ENCODE results near the gene FOXE3. TPM values are rescaled to one million over a fixed set of nuclear protein-coding genes. Genes with fewer than 3 reads are reported as not detected.
A peak's percentile ranks its signal among the peaks of the same experiment; 100 is the strongest.

FOXE3 gene
- total and polyA plus RNA-seq, 2 donors, result 0.05 to 0.39 TPM

DNA sequence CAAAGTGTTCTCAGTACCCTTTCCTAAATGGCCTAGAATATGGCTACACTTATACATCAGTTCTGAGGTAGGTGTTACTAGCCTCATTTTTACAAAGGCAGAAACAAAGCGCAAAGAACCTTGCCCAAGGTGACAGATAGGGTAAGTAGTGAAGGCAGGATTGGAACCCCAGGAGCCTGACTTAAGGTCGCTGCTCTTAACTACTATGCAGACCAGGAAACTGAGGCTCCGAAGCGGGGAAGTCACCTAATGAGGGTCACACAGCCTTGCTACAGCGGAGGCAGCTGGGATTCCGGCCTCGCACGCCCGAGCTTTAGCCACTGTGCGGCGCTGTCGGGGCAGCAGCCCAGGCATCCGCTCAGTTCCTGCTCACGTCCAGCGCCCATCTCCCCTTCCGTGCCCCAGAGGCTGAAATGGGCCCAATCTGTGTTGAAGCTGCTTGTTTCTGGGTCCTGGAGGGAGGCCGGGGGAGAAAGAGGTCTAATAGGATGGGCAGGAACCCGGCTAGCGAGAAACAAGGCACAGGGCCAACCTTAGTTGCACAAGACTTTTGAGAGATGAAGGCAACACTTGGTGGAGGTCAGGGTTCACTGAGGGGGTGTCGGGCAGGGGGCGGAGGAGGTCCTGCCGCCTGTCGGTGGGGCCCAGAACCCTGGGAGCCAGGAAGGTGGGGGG is 20.4 kb downstream of the FOXE3 start:
- H3K9me3 ChIP-seq (ENCODE audit: control insufficient read depth in 2 of 2, insufficient read depth in 1 of 2, low read length in 1 of 2), result peaks cover 0 to 3% of the 10 kb centered on the region in 2 donors
- DNase-seq (ENCODE audit: low read depth in 6 of 9, low spot score in 9 of 9), result peak in 7 of 9 donors; percentile 42 to 82 (median 63)

GRCh38 chr1:47436979-47437446 is 20.9 kb downstream of the FOXE3 start:
- peaks cover 8 to 35% of the 10 kb centered on the region in 2 donors for H3K4me1 ChIP-seq (ENCODE audit: control insufficient read depth in 2 of 2, insufficient read depth in 2 of 2, low read length in 2 of 2)
- WGBS, result 1% methylated on average over 46 of the region's 46 CpGs
- H3K27me3 ChIP-seq (ENCODE audit: control insufficient read depth in 2 of 2, insufficient read depth in 1 of 2, low read length in 1 of 2), result peaks cover 74 to 97% of the 10 kb centered on the region in 2 donors

More for the DNA sequence above, 20.4 kb downstream of the FOXE3 start:
- Histone ChIP-seq H3K27ac (ENCODE audit: low read depth in 1 of 2, low read length in 1 of 2) (no peak overlapping the region), H3K4me1 (ENCODE audit: control insufficient read depth in 2 of 2, insufficient read depth in 2 of 2, low read length in 2 of 2) (peaks cover 8 to 40% of the 10 kb centered on the region in 2 donors), H3K4me3 (ENCODE audit: low read length in 2 of 2) (peak overlapping the region; percentile 60 to 67), H3K36me3 (ENCODE audit: control insufficient read depth in 2 of 2, insufficient read depth in 2 of 2, low read length in 1 of 2) (no peaks in the 10 kb centered on the region), H3K27me3 (ENCODE audit: control insufficient read depth in 2 of 2, insufficient read depth in 1 of 2, low read length in 1 of 2) (peaks cover 75 to 97% of the 10 kb centered on the region in 2 donors)
- WGBS, result 5% methylated on average over 23 of the region's 23 CpGs

GRCh38 chr1:47437447-47438164 is 21.5 kb downstream of the FOXE3 start, which contains the start of gene FOXD2:
FOXD2 (plus strand) TSS chr1:47438044; CDS start chr1:47438136, 92 bp downstream.
- WGBS, result under 1% methylated on average over 80 of the region's 80 CpGs
- peaks cover 0 to 3% of the 10 kb centered on the region in 2 donors for H3K9me3 ChIP-seq (ENCODE audit: control insufficient read depth in 2 of 2, insufficient read depth in 1 of 2, low read length in 1 of 2)
- peak within 1 kb of the TSS; percentile 73 to 75 for H3K27ac ChIP-seq (ENCODE audit: low read depth in 1 of 2, low read length in 1 of 2)
- peaks cover 79 to 97% of the 10 kb centered on the region in 2 donors for H3K27me3 ChIP-seq (ENCODE audit: control insufficient read depth in 2 of 2, insufficient read depth in 1 of 2, low read length in 1 of 2)
- peak; percentile 71 to 94 (median 84) for DNase-seq (ENCODE audit: low read depth in 6 of 9, low spot score in 9 of 9)
- H3K4me1 ChIP-seq (ENCODE audit: control insufficient read depth in 2 of 2, insufficient read depth in 2 of 2, low read length in 2 of 2), result peaks cover 8 to 30% of the 10 kb centered on the region in 2 donors
- no peaks in the 10 kb centered on the region for H3K36me3 ChIP-seq (ENCODE audit: control insufficient read depth in 2 of 2, insufficient read depth in 2 of 2, low read length in 1 of 2)
- peak within 1 kb of the TSS; percentile 60 to 67 for H3K4me3 ChIP-seq (ENCODE audit: low read length in 2 of 2)

More at GRCh38 chr1:47436979-47437446, 20.9 kb downstream of the FOXE3 start:
- DNase-seq (ENCODE audit: low read depth in 6 of 9, low spot score in 9 of 9), result peak in 2 of 9 donors; percentile 28 to 40
- Histone ChIP-seq H3K36me3 (ENCODE audit: control insufficient read depth in 2 of 2, insufficient read depth in 2 of 2, low read length in 1 of 2) (no peaks in the 10 kb centered on the region), H3K27ac (ENCODE audit: low read depth in 1 of 2, low read length in 1 of 2) (peak overlapping the region in 1 of 2 donors; percentile 46), H3K9me3 (ENCODE audit: control insufficient read depth in 2 of 2, insufficient read depth in 1 of 2, low read length in 1 of 2) (peaks cover 0 to 3% of the 10 kb centered on the region in 2 donors), H3K4me3 (ENCODE audit: low read length in 2 of 2) (peak overlapping the region; percentile 60 to 67)

DNA sequence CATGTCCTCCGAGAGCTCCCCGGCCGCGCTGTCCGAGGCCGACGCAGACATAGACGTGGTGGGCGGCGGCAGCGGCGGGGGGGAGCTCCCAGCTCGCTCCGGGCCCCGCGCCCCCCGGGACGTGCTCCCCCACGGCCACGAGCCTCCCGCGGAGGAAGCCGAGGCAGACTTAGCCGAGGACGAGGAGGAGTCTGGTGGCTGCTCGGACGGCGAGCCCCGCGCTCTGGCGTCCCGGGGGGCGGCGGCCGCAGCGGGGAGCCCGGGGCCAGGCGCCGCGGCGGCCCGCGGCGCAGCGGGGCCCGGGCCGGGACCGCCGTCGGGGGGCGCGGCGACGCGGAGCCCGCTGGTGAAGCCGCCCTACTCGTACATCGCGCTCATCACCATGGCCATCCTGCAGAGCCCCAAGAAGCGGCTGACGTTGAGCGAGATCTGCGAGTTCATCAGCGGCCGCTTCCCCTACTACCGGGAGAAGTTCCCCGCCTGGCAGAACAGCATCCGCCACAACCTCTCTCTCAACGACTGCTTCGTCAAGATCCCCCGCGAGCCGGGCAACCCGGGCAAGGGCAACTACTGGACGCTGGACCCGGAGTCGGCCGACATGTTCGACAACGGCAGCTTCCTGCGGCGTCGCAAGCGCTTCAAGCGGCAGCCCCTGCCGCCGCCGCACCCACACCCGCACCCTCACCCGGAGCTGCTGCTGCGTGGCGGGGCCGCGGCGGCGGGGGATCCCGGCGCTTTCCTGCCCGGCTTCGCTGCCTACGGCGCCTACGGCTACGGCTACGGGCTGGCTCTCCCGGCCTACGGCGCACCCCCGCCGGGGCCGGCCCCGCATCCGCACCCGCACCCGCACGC is 22.3 kb downstream of the FOXE3 start:
- H3K4me1 ChIP-seq (ENCODE audit: control insufficient read depth in 2 of 2, insufficient read depth in 2 of 2, low read length in 2 of 2), result peaks cover 8 to 24% of the 10 kb centered on the region in 2 donors
- H3K27me3 ChIP-seq (ENCODE audit: control insufficient read depth in 2 of 2, insufficient read depth in 1 of 2, low read length in 1 of 2), result peaks cover 81 to 97% of the 10 kb centered on the region in 2 donors
- peak overlapping the region; percentile 60 to 67 for H3K4me3 ChIP-seq (ENCODE audit: low read length in 2 of 2)
- WGBS, result 2% methylated on average over 117 of the region's 117 CpGs
- H3K27ac ChIP-seq (ENCODE audit: low read depth in 1 of 2, low read length in 1 of 2), result no peak overlapping the region
- H3K9me3 ChIP-seq (ENCODE audit: control insufficient read depth in 2 of 2, insufficient read depth in 1 of 2, low read length in 1 of 2), result peaks cover 0 to 3% of the 10 kb centered on the region in 2 donors
- DNase-seq (ENCODE audit: low read depth in 6 of 9, low spot score in 9 of 9), result peak in 1 of 9 donors; percentile 28
- no peaks in the 10 kb centered on the region for H3K36me3 ChIP-seq (ENCODE audit: control insufficient read depth in 2 of 2, insufficient read depth in 2 of 2, low read length in 1 of 2)

- WGBS, result 7% methylated on average over 86 of the region's 86 CpGs
- DNase-seq (ENCODE audit: low read depth in 6 of 9, low spot score in 9 of 9), result no peak
- peaks cover 81 to 97% of the 10 kb centered on the region in 2 donors for H3K27me3 ChIP-seq (ENCODE audit: control insufficient read depth in 2 of 2, insufficient read depth in 1 of 2, low read length in 1 of 2)
- H3K4me1 ChIP-seq (ENCODE audit: control insufficient read depth in 2 of 2, insufficient read depth in 2 of 2, low read length in 2 of 2), result peaks cover 8 to 17% of the 10 kb centered on the region in 2 donors
- no peaks in the 10 kb centered on the region for H3K36me3 ChIP-seq (ENCODE audit: control insufficient read depth in 2 of 2, insufficient read depth in 2 of 2, low read length in 1 of 2)
- peaks cover 0 to 2% of the 10 kb centered on the region in 2 donors for H3K9me3 ChIP-seq (ENCODE audit: control insufficient read depth in 2 of 2, insufficient read depth in 1 of 2, low read length in 1 of 2)
- no peak overlapping the region for H3K27ac ChIP-seq (ENCODE audit: low read depth in 1 of 2, low read length in 1 of 2)
- peak overlapping the region in 1 of 2 donors; percentile 67 for H3K4me3 ChIP-seq (ENCODE audit: low read length in 2 of 2)
Observed at GRCh38 chr1:47439017-47439818, 23.1 kb downstream of the FOXE3 start.

GRCh38 chr1:47439819-47440598 is 23.9 kb downstream of the FOXE3 start:
- H3K36me3 ChIP-seq (ENCODE audit: control insufficient read depth in 2 of 2, insufficient read depth in 2 of 2, low read length in 1 of 2), result no peaks in the 10 kb centered on the region
- H3K4me3 ChIP-seq (ENCODE audit: low read length in 2 of 2), result no peak overlapping the region
- H3K9me3 ChIP-seq (ENCODE audit: control insufficient read depth in 2 of 2, insufficient read depth in 1 of 2, low read length in 1 of 2), result peaks cover 2% of the 10 kb centered on the region in 2 donors
- H3K27ac ChIP-seq (ENCODE audit: low read depth in 1 of 2, low read length in 1 of 2), result no peak overlapping the region
- 67% methylated on average over 20 of the region's 20 CpGs for WGBS
- no peak for DNase-seq (ENCODE audit: low read depth in 6 of 9, low spot score in 9 of 9)
- peaks cover 81 to 97% of the 10 kb centered on the region in 2 donors for H3K27me3 ChIP-seq (ENCODE audit: control insufficient read depth in 2 of 2, insufficient read depth in 1 of 2, low read length in 1 of 2)
- peaks cover 8 to 21% of the 10 kb centered on the region in 2 donors for H3K4me1 ChIP-seq (ENCODE audit: control insufficient read depth in 2 of 2, insufficient read depth in 2 of 2, low read length in 2 of 2)

DNA sequence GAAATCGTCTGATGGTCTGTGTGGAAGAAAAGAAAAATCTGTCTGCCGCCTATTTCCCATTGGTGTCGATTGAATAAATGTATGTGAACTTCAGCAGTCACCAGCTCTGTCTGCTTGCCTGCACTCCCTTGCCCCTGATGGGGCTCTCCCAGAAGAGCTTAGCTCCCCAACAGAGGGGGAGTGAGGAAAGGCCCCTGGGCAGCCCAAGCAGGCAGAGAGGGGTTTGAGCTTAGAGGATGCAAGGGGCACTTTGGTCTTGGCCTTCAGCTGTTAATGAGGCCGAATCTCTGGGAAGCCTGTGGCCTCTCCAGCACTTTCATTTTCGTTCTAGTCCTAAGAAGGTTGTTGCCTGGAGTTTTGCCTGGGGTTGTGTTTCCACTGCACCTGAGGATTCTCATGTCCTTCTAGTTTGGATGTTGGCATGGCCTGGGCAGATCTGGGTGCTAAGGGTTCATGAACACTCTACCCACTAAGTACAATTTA is 24.6 kb downstream of the FOXE3 start:
- Histone ChIP-seq H3K4me1 (ENCODE audit: control insufficient read depth in 2 of 2, insufficient read depth in 2 of 2, low read length in 2 of 2) (peaks cover 8 to 24% of the 10 kb centered on the region in 2 donors), H3K27me3 (ENCODE audit: control insufficient read depth in 2 of 2, insufficient read depth in 1 of 2, low read length in 1 of 2) (peaks cover 80 to 97% of the 10 kb centered on the region in 2 donors), H3K27ac (ENCODE audit: low read depth in 1 of 2, low read length in 1 of 2) (no peak overlapping the region), H3K9me3 (ENCODE audit: control insufficient read depth in 2 of 2, insufficient read depth in 1 of 2, low read length in 1 of 2) (peaks cover 3 to 5% of the 10 kb centered on the region in 2 donors), H3K36me3 (ENCODE audit: control insufficient read depth in 2 of 2, insufficient read depth in 2 of 2, low read length in 1 of 2) (no peaks in the 10 kb centered on the region), H3K4me3 (ENCODE audit: low read length in 2 of 2) (no peak overlapping the region)
- DNase-seq (ENCODE audit: low read depth in 6 of 9, low spot score in 9 of 9), result no peak
- WGBS, result 57% methylated on average over 5 of the region's 5 CpGs

Measured in thymus (tissue), 11 donors.